Glomerular visceral epithelial cell (primary cell): ENCODE data around the gene SRRM5.
"Not testable (repeated sequence)": the region's sequence is repeated elsewhere in the genome, so short reads cannot be mapped to it uniquely, and the experiment has no call there.

Source experiments
- DNase-seq: peaks from one replicate; pipeline ENCODE4 v3.0.0-alpha.2; 2016; ENCODE audit errors: extremely low spot score

The SRRM5 gene

DNA sequence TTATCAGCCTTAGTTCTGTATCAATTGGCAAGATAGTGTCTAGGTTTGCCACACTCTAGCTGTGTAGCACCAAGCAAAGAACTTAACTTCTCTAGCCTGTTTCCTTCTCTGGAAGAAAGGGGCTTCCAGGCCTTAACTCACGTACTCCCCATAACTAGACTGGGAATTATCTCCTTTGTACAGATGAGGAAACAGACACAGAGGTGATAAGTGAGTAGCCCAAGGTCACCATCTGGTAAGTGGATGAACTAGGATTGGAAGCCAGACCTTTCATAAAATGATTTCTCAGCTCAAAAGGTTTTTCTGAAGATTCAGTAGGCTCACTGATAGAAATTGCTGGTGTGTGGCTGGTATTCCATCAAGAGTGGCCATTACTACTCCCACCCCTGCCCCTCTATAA is 4.4 kb downstream of the SRRM5 start:
- no peak for DNase-seq

DNA sequence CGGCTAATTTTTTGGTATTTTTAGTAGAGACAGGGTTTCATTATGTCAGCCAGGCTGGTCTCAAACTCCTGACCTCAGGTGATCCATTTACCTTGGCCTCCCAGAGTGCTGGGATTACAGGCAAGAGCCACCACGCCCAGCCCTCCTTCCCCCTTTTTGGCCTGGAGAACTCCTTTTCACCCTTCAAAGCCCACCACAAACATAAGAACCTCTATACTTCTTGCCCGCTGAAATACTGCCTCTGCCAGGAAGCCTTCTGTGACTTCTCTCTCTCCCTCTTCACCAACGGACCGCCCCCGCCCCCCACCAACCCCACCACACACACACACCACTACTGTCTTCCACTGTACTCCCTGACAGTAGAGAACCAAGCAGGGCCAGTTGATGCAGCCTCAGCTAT is 5.1 kb downstream of the SRRM5 start:
- no peak for DNase-seq

DNA sequence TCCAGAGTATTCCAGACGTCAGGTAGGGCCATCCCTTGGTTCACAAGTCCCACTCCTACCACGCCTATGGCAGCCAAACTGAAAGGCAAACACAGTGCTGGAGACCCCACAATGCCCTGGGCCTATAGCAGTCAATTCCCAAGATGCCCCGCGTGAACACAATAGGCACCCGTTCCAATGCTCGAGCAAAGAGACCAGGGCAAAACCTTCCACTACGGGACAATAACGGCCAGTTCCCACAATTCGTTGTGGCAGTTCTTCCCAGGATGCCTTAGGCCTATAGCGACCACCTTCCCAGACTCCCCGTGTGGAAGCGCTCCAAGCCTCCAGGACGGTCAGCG is 7.0 kb downstream of the SRRM5 start:
- DNase-seq, result peak; percentile 37

- DNase-seq, result peak; percentile 85
Measured at GRCh38 chr19:43619262-43620060, 7.6 kb downstream of the SRRM5 start, which contains the start of gene ZNF428. Gene ZNF428 (minus strand): TSS chr19:43619629. CDS start chr19:43614304, 5,325 bp downstream.

DNA sequence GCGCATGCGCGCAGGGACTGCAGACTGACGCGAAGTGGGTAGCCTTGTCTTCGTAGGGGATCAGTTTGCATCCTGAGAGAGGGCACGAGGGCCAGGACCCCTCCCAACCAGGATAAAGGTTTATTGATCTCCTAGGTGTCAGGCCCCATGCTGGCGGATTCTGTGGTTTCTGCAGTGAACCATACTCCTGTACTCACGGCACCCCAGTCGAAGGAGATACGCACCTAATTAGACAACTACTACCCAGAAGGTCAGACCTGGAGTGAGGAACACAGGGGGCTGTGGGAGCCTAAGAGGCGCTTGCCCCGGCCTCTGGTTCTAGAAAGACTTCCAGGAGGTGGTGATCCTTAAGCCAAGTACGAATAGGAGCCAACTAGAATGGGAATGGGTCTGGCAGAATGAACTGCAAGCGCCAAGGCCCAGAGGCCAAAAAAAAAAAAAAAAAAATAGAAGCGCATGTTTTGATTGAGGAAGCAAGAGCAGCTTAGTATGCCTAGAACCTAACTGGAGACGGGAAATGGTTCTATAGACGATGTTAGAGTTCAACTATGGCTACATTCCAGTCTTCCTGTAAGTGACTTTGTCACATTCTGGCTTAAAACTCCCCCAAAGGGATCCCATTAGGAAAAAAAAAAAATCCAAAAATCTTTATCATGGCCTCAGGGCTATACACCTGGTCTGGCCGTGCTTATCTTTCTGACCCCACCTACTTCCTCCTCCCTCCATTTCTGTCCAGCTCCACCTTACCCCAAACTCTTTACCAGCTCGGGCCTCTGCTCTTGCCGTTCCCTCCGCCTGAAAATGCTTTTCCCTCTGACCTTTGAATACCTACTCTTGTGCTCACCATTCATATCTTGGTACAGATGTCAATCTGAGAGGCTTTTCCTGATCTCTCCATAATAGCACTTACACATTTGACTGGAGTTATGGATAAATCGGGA is 8.4 kb downstream of the SRRM5 start:
- no peak for DNase-seq

DNA sequence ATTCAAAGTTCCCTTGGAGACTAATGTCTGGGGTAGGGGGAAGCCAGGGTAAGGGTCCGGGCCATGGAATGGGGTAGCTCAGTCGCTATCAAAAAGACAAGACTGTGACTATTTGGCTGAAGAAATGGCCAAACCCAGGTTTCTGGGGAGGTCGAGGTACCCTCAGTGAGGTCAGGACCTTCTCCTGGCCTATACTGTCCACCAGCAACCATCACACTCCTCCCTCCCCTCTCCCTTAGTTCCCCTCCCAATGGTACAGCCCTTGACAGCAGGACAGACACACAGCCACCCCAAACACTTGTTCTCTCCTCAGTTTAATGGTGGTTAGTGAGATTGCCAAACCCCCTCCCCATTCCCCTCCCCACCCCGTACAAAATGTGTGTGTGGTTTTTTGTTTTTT is 10.2 kb downstream of the SRRM5 start:
- no peak for DNase-seq

GRCh38 chr19:43622956-43623355 is 11.1 kb downstream of the SRRM5 start:
- no peak for DNase-seq

- DNase-seq, result no peak
Measured at GRCh38 chr19:43623889-43624670, 12.2 kb downstream of the SRRM5 start.

DNA sequence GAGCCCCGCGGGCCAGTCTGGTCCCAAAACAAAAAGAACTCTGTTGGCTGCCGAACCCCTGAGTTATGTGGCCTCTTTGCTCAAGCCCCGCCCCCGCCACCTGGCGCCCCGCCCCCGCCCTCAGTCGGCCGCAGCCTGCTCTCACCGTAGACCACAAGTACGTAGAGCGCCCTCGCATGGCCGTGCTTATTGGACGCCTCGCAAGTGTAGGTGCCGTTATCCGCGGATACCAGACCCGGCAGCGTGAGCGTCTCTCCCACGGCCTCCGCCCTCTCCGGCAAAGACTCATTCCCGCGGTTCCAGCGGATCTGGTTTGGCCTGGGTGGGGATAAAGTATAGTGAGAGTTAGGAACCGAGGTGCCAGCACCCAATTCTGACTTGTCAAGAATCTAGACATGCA is 13.0 kb downstream of the SRRM5 start:
- no peak for DNase-seq

GRCh38 chr19:43625918-43626579 is 14.2 kb downstream of the SRRM5 start:
- DNase-seq, result no peak

GRCh38 chr19:43626838-43627237 is 14.9 kb downstream of the SRRM5 start:
- no peak for DNase-seq

- no peak for DNase-seq
Measured at GRCh38 chr19:43628646-43629326, 16.9 kb downstream of the SRRM5 start.

DNA sequence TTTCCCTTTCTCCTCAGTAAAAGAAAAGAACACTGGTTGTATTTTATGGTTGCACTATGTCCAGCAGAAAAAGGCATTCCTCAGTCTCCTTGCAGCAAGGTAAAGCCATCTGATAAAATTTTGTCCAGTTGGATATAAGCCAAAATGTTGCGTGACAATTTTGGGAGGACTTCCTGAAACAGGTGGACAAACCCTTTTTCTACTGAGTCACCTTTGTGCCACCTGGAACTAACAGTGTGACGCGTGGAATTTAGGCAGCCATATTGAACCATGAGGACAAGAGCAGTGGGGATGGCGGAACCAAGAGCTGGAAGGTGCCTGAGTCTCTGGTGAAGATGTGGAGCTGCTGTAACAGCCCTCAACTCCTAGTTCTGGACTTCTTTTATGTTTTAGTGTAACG is 19.6 kb downstream of the SRRM5 start:
- no peak for DNase-seq

GRCh38 chr19:43633520-43633919 is 21.6 kb downstream of the SRRM5 start:
- DNase-seq, result no peak

DNA sequence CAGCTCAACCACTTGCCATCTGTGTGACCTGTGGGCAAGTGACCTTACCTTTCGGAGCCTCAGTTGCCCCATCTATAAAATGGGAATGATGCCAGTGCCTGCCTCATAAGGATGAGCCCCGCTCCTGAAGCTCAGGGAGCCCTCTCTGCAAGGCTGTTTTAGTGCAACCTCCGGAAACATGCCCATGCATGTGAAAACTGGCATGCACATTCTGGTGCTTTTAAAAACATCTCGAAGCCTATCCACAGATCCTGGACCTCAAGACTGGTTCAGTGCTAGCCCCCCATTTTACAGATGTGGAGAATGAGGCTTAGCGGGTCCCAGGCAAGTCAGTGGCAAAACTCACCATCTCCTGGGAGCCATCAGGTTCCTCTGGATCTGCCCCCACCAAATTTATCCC is 22.2 kb downstream of the SRRM5 start:
- DNase-seq, result no peak

- DNase-seq, result no peak
Measured at GRCh38 chr19:43634506-43634871, 22.6 kb downstream of the SRRM5 start.

- no peak for DNase-seq
Measured at GRCh38 chr19:43634872-43635560, 23.1 kb downstream of the SRRM5 start.

DNA sequence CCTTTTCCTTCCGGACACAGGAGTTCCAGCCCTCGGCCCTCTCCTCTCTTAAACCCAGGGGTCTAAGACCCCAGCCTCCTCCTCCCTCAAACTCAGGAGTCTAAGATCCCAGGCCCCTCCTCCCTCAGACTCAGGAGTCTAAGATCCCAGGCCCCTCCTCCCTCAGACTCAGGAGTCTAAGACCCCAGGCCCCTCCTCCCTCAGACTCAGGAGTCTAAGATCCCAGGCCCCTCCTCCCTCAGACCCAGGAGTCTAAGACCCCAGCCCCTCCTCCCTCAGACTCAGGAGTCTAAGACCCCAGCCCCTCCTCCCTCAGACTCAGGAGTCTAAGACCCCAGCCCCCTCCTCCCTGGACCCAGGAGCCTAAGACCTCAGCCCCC is 23.7 kb downstream of the SRRM5 start:
- DNase-seq, result not testable (repeated sequence)

- peak; percentile 38 for DNase-seq
Measured at GRCh38 chr19:43636121-43636683, 24.3 kb downstream of the SRRM5 start.
